Measurements from ENCODE around the gene MRPL14. TPM values are rescaled to one million over a fixed set of nuclear protein-coding genes. Genes with fewer than 3 reads are reported as not detected.
A peak's percentile ranks its signal among the peaks of the same experiment; 100 is the strongest.

Gene MRPL14
- total and polyA plus RNA-seq, 12 donors, result 29.9 to 89.7 (median 41.4) TPM

DNA sequence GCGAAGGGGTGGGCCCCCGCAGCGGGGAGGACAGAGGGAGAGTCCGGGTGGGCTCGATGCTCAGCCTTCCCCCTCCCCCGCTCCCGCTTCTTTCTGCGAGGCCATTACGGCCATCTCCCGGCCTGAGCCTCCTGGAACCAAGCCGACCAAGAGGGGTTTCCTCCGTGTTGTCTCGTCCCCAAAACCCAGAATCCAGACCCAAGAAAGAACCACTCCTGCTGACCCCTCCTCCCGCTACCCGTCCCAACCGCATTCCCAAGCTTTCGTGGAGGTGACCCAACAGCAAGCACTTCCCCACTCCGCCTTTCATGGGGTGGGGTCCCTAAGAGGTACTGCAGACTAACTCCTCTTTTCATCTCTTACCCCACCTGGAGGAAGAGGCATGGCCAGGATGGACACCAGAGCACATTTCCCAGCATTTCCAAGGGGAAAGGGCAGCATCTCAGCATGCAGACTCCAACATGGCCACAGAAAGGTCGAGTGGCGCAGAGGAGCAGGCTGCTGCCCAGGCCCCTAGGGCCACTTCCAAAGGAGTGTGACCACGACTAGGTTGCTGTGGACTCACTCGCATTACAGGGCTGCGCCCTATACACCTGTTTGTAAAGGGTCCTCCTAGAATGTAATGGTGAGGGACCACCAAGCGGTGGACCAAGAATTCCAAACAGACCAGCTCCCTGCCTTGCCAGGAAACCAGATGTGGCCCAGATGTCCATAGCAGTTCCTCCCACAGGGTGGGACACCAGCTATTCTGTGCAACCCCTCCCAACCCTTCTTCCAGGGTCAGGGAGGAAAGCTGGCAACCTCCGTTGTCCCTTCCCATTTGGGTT, 53.4 kb downstream of the MRPL14 start:
- Histone ChIP-seq H3K27ac (peak overlapping the region; percentile 70 to 93 (median 84)), H3K9me3 (no peaks in the 10 kb centered on the region), H3K27me3 (peaks cover 0 to 20% (median 0%) of the 10 kb centered on the region in 7 donors), H3K36me3 (no peaks in the 10 kb centered on the region), H3K4me1 (peaks cover 30 to 54% (median 43%) of the 10 kb centered on the region in 9 donors), H3K4me3 (peak overlapping the region in 9 of 10 donors; percentile 34 to 62 (median 56))
- intact Hi-C loops (cut with DNase I), result loop anchor here in 7 of 10 donors (1.0 to 10.0 kb wide), 15 partner anchors 59 to 469 kb away; partner anchors contain the start of gene VEGFA (in 1 of the 7)
- WGBS, 2 donors, result 20 to 24% methylated on average over 17 to 25 of the region's 25 CpGs
- ATAC-seq (peak; percentile 18 to 44 (median 36)), DNase-seq (no peak)
- TF ChIP-seq, protein P1, sequence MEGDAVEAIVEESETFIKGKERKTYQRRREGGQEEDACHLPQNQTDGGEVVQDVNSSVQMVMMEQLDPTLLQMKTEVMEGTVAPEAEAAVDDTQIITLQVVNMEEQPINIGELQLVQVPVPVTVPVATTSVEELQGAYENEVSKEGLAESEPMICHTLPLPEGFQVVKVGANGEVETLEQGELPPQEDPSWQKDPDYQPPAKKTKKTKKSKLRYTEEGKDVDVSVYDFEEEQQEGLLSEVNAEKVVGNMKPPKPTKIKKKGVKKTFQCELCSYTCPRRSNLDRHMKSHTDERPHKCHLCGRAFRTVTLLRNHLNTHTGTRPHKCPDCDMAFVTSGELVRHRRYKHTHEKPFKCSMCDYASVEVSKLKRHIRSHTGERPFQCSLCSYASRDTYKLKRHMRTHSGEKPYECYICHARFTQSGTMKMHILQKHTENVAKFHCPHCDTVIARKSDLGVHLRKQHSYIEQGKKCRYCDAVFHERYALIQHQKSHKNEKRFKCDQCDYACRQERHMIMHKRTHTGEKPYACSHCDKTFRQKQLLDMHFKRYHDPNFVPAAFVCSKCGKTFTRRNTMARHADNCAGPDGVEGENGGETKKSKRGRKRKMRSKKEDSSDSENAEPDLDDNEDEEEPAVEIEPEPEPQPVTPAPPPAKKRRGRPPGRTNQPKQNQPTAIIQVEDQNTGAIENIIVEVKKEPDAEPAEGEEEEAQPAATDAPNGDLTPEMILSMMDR (IDR thresholded peaks at IDR 0.05), result peak in 1 of 9 donors; percentile 9

GRCh38 chr6:44072959-44073611, 54.2 kb downstream of the MRPL14 start:
- intact Hi-C loops (cut with DNase I), result loop anchor here in 5 of 10 donors (2.0 to 10.0 kb wide), 10 partner anchors 58 to 468 kb away; partner anchors contain the start of gene VEGFA (in 1 of the 5)
- DNase-seq, result peak; percentile 84 to 87
- TF ChIP-seq, protein P1 (IDR thresholded peaks at IDR 0.05), result no peak
- Histone ChIP-seq H3K4me1 (peaks cover 30 to 54% (median 43%) of the 10 kb centered on the region in 9 donors), H3K4me3 (peak overlapping the region; percentile 23 to 62 (median 56)), H3K27me3 (peaks cover 0 to 20% (median 0%) of the 10 kb centered on the region in 7 donors), H3K9me3 (no peaks in the 10 kb centered on the region), H3K36me3 (no peaks in the 10 kb centered on the region), H3K27ac (peak overlapping the region; percentile 72 to 93 (median 84))
- 2 to 3% methylated on average over 36 to 55 of the region's 55 CpGs for WGBS, 2 donors
- peak; percentile 70 to 80 (median 72) for ATAC-seq

- Histone ChIP-seq H3K36me3 (no peaks in the 10 kb centered on the region), H3K27me3 (peaks cover 0 to 16% (median 0%) of the 10 kb centered on the region in 7 donors), H3K4me3 (peak overlapping the region; percentile 23 to 62 (median 56)), H3K27ac (peak overlapping the region in 9 of 10 donors; percentile 72 to 93 (median 83)), H3K9me3 (no peaks in the 10 kb centered on the region), H3K4me1 (peaks cover 30 to 55% (median 43%) of the 10 kb centered on the region in 9 donors)
- intact Hi-C loops (cut with DNase I), result loop anchor here in 5 of 10 donors (2.0 to 10.0 kb wide), 10 partner anchors 58 to 468 kb away; partner anchors contain the start of gene VEGFA (in 1 of the 5)
- DNase-seq (no peak), ATAC-seq (peak in 1 of 8 donors; percentile 23)
- 89 to 91% methylated on average over 4 of the region's 4 CpGs for WGBS, 2 donors
- TF ChIP-seq, protein P1 (IDR thresholded peaks at IDR 0.05), result no peak
These were observed 54.7 kb downstream of the MRPL14 start for GRCh38 chr6:44072452-44072958.

Data from heart right ventricle (tissue), 16 donors.